Measurements from ENCODE around the gene EML3. TPM values are rescaled to one million over a fixed set of nuclear protein-coding genes. Genes with fewer than 3 reads are reported as not detected.
A peak's percentile ranks its signal among the peaks of the same experiment; 100 is the strongest.

The EML3 gene
- total and polyA plus RNA-seq, 2 of the 13 experiments (the other 11 are each of a cell fraction or from before 2014, with no cell fraction given), result 10.6 to 12.3 TPM

DNA sequence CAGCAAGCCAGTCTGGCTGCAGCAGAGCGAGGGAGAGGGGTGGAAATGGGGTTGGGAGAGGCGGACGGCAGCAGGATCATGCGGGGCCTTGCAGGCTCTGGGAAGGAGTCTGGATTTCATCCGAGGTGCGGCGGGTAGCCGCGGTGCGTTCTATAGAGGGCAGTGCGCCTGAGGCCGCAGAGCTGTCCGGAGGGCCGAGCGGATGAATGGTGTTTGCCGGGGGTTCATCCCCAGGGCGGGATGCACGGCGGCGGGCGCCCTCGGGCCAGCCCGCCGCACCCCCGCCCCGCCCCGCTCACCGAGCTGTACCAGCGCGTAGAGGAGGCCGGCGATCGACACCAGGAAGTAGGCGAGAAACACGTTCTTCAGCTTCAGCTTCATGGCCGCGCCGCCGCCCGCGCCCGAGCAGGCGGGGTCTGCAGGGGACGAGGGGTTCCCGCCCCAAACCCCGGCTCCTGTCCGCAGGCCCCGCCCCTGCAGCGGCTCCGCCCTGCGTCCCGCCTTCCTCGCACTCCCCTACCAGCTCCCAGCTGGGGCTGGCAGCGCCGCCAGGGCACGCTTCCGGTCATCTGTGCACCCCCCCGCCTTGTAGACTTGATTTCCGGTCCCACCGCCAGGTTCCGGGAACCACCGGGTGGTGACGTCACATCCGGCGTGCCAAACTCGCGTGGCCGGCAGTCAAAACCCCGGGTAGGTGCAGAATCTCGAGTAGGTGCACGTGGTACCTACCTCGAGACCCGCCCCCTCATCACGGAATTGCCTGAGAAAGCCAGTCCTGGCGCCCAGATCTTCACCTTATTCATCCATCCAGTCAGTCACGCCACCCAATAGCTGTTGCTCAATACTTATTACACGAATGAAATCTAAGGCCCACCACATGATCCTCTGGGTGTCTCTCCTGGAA, 9.2 kb upstream of the EML3 start, which contains the start of gene B3GAT3 (continued):
- TF ChIP-seq ERF (CRISPR knock-in tag; IDR thresholded peaks at IDR 0.05) (peak; percentile 98), NR2F2 (IDR thresholded peaks at IDR 0.05; ENCODE audit: borderline replicate concordance, low read depth) (peak; percentile 41; the same call in 1 of the 2 replicates), ZNF460 (CRISPR knock-in tag; IDR thresholded peaks at IDR 0.05; ENCODE audit: borderline replicate concordance) (no peak), NR3C1 (CRISPR knock-in tag; IDR thresholded peaks at IDR 0.05) (no peak), KDM5A (IDR thresholded peaks at IDR 0.05; ENCODE audit: borderline replicate concordance, low read length) (peak; percentile 27; the same call in 1 of the 2 replicates), GATAD1 (CRISPR knock-in tag; IDR thresholded peaks at IDR 0.05) (peak; percentile 87), RBAK (CRISPR knock-in tag; IDR thresholded peaks at IDR 0.05) (no peak), RFXANK (CRISPR knock-in tag; IDR thresholded peaks at IDR 0.05) (peak; percentile 27; the same call in 1 of the 2 replicates), MLLT10 (CRISPR knock-in tag; IDR thresholded peaks at IDR 0.05) (no peak), HNRNPH1 (optimal IDR thresholded peaks at IDR 0.05; ENCODE audit: low read depth, low read length) (peak; percentile 46), ZNF7 (CRISPR knock-in tag; IDR thresholded peaks at IDR 0.05) (no peak), THAP11 (CRISPR knock-in tag; IDR thresholded peaks at IDR 0.05) (peak; percentile 92), ZNF251 (CRISPR knock-in tag; IDR thresholded peaks at IDR 0.05) (no peak), ARHGAP35 (CRISPR knock-in tag; IDR thresholded peaks at IDR 0.05; ENCODE audit: borderline replicate concordance) (no peak; the same call in 1 of the 2 replicates), RNF2 (conservative IDR thresholded peaks at IDR 0.05; ENCODE audit: low read depth) (0 out of 2 replicates have a peak, but pooled peaks have one; percentile 64), ZNF124 (CRISPR knock-in tag; IDR thresholded peaks at IDR 0.05) (peak; percentile 70; the same call in 1 of the 2 replicates), DNMT1 (CRISPR knock-in tag; IDR thresholded peaks at IDR 0.05) (no peak; the same call in 1 of the 2 replicates), ZNF317 (CRISPR knock-in tag; IDR thresholded peaks at IDR 0.05) (peak; percentile 91), NR1H2 (CRISPR knock-in tag; IDR thresholded peaks at IDR 0.05; ENCODE audit: borderline replicate concordance, low read depth) (no peak), CHD4 (IDR thresholded peaks at IDR 0.05; ENCODE audit: borderline replicate concordance, low read length) (no peak), NKX3-1 (CRISPR knock-in tag; IDR thresholded peaks at IDR 0.05) (no peak)
- TF ChIP-seq, protein P1, sequence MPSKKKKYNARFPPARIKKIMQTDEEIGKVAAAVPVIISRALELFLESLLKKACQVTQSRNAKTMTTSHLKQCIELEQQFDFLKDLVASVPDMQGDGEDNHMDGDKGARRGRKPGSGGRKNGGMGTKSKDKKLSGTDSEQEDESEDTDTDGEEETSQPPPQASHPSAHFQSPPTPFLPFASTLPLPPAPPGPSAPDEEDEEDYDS (CRISPR knock-in tag; IDR thresholded peaks at IDR 0.05), result peak; percentile 71
- TF ChIP-seq, protein P2, sequence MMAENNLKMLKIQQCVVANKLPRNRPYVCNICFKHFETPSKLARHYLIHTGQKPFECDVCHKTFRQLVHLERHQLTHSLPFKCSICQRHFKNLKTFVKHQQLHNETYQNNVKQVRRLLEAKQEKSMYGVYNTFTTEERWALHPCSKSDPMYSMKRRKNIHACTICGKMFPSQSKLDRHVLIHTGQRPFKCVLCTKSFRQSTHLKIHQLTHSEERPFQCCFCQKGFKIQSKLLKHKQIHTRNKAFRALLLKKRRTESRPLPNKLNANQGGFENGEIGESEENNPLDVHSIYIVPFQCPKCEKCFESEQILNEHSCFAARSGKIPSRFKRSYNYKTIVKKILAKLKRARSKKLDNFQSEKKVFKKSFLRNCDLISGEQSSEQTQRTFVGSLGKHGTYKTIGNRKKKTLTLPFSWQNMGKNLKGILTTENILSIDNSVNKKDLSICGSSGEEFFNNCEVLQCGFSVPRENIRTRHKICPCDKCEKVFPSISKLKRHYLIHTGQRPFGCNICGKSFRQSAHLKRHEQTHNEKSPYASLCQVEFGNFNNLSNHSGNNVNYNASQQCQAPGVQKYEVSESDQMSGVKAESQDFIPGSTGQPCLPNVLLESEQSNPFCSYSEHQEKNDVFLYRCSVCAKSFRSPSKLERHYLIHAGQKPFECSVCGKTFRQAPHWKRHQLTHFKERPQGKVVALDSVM (CRISPR knock-in tag; IDR thresholded peaks at IDR 0.05), result peak; percentile 9; the same call in 1 of the 2 replicates
- TF ChIP-seq, protein P3, sequence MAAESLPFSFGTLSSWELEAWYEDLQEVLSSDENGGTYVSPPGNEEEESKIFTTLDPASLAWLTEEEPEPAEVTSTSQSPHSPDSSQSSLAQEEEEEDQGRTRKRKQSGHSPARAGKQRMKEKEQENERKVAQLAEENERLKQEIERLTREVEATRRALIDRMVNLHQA (CRISPR knock-in tag; IDR thresholded peaks at IDR 0.05), result no peak
- TF ChIP-seq, protein P4, sequence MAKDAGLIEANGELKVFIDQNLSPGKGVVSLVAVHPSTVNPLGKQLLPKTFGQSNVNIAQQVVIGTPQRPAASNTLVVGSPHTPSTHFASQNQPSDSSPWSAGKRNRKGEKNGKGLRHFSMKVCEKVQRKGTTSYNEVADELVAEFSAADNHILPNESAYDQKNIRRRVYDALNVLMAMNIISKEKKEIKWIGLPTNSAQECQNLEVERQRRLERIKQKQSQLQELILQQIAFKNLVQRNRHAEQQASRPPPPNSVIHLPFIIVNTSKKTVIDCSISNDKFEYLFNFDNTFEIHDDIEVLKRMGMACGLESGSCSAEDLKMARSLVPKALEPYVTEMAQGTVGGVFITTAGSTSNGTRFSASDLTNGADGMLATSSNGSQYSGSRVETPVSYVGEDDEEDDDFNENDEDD (CRISPR knock-in tag; IDR thresholded peaks at IDR 0.05; ENCODE audit: borderline replicate concordance), result peak; percentile 98
- TF ChIP-seq, protein P5, sequence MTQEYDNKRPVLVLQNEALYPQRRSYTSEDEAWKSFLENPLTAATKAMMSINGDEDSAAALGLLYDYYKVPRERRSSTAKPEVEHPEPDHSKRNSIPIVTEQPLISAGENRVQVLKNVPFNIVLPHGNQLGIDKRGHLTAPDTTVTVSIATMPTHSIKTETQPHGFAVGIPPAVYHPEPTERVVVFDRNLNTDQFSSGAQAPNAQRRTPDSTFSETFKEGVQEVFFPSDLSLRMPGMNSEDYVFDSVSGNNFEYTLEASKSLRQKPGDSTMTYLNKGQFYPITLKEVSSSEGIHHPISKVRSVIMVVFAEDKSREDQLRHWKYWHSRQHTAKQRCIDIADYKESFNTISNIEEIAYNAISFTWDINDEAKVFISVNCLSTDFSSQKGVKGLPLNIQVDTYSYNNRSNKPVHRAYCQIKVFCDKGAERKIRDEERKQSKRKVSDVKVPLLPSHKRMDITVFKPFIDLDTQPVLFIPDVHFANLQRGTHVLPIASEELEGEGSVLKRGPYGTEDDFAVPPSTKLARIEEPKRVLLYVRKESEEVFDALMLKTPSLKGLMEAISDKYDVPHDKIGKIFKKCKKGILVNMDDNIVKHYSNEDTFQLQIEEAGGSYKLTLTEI (CRISPR knock-in tag; conservative IDR thresholded peaks at IDR 0.05), result no peak

Measured in HepG2 (cell line).